HepG2 (cell line): Measurements from ENCODE around the gene SPATA25. TPM values are rescaled to one million over a fixed set of nuclear protein-coding genes. Genes with fewer than 3 reads are reported as not detected.
A peak's percentile ranks its signal among the peaks of the same experiment; 100 is the strongest.

ENCODE experiments used
- BORCS8-MEF2B ChIP-seq: sonication (generic); formaldehyde crosslinking; IDR thresholded peaks from 2 replicates; pipeline ENCODE4 v1.8.0; 2022; ENCODE audit warnings: mild to moderate bottlenecking, missing genetic modification reagents
- NFAT5 ChIP-seq: sonication (generic); formaldehyde crosslinking; IDR thresholded peaks from 2 replicates; pipeline ENCODE4 v1.4.0; 2020; ENCODE audit warnings: missing genetic modification reagents
- NPAS2 ChIP-seq: sonication (generic); formaldehyde crosslinking; IDR thresholded peaks from 2 replicates; pipeline ENCODE4 v1.8.0; 2022; ENCODE audit warnings: mild to moderate bottlenecking, missing genetic modification reagents, borderline replicate concordance
- SNAPC2 ChIP-seq: sonication (generic); formaldehyde crosslinking; IDR thresholded peaks from 2 replicates; pipeline ENCODE4 v1.8.1; 2022; ENCODE audit warnings: mild to moderate bottlenecking, missing genetic modification reagents
- THAP8 ChIP-seq: sonication (generic); formaldehyde crosslinking; IDR thresholded peaks from 2 replicates; pipeline ENCODE4 v1.5.1; 2020; ENCODE audit warnings: missing genetic modification reagents, mild to moderate bottlenecking, borderline replicate concordance
- TRAFD1 ChIP-seq: sonication (generic); formaldehyde crosslinking; IDR thresholded peaks from 2 replicates; pipeline ENCODE4 v1.5.1; 2020; ENCODE audit warnings: missing genetic modification reagents, mild to moderate bottlenecking, borderline replicate concordance
- ZIK1 ChIP-seq: sonication (generic); formaldehyde crosslinking; IDR thresholded peaks from 2 replicates; pipeline ENCODE4 v1.5.0; 2020; ENCODE audit warnings: mild to moderate bottlenecking, low read depth, missing genetic modification reagents, borderline replicate concordance
- ZNF3 ChIP-seq: IDR thresholded peaks from 2 replicates; pipeline ENCODE4 v1.7.0; 2017; ENCODE audit warnings: inconsistent platforms
- ZNF383 ChIP-seq: sonication (generic); formaldehyde crosslinking; IDR thresholded peaks from 2 replicates; pipeline ENCODE4 v1.4.0; 2020; ENCODE audit warnings: missing genetic modification reagents, mild to moderate bottlenecking, borderline replicate concordance
- ZNF569 ChIP-seq: sonication (generic); formaldehyde crosslinking; IDR thresholded peaks from 2 replicates; pipeline ENCODE4 v1.5.0; 2020; ENCODE audit warnings: mild to moderate bottlenecking, missing genetic modification reagents, moderate library complexity, borderline replicate concordance
- ZNF580 ChIP-seq: IDR thresholded peaks from 2 replicates; pipeline ENCODE4 v1.6.1; 2016; ENCODE audit warnings: low read depth, borderline replicate concordance
- ZNF644 ChIP-seq: IDR thresholded peaks from 2 replicates; pipeline ENCODE4 v1.6.1; 2016; ENCODE audit warnings: low read depth
- ZNF775 ChIP-seq: sonication (generic); formaldehyde crosslinking; IDR thresholded peaks from 2 replicates; pipeline ENCODE4 v1.4.0; 2020; ENCODE audit warnings: missing genetic modification reagents, mild to moderate bottlenecking, moderate library complexity, borderline replicate concordance
- polyA plus RNA-seq, 8 experiments: library from polyadenylated mRNA; depleted of rRNA in 3 of 8; stranded (reverse) in 7 of 8; unstranded in 1 of 8; fragments of >200 nt; fragmentation: Illumina TruSeq in 4 of 8; extraction: Trizol in 4 of 8; gene quantifications; 2 replicates each; pipeline versions ENCODE4 v1.2.1 to v1.2.3, GENCODE V29; 2011 to 2016; ENCODE audit warnings: low read depth in 4 of 8, missing spikeins in 1 of 8, mixed read lengths in 1 of 8; ENCODE audit not compliant: insufficient read depth in 1 of 8
- total RNA-seq, 5 experiments: library from RNA; depleted of rRNA; stranded (reverse); fragments of >200 nt; fragmentation: Illumina TruSeq; extraction: Trizol; gene quantifications; 2 replicates each; pipeline ENCODE4 v1.2.3, GENCODE V29; 2016; ENCODE audit warnings: low read depth in 1 of 5

SPATA25 gene
- total and polyA plus RNA-seq, 2 of the 13 experiments (the other 11 are each of a cell fraction or from before 2014, with no cell fraction given): 4.8 to 7.6 TPM

GRCh38 chr20:45934586-45935415 is 47.4 kb upstream of the SPATA25 start, which contains the start of gene PCIF1 (continued):
- TF ChIP-seq ZIK1 (CRISPR knock-in tag) (peak; percentile 84; the same call in 1 of the 2 replicates), ZNF383 (CRISPR knock-in tag) (no peak), NPAS2 (CRISPR knock-in tag) (no peak), NFAT5 (CRISPR knock-in tag) (no peak), TRAFD1 (CRISPR knock-in tag) (no peak), ZNF644 (CRISPR knock-in tag) (no peak), ZNF580 (CRISPR knock-in tag) (peak; percentile 99; the same call in 1 of the 2 replicates), BORCS8-MEF2B (CRISPR knock-in tag) (peak; percentile 79; the same call in 1 of the 2 replicates), ZNF775 (CRISPR knock-in tag) (no peak), SNAPC2 (CRISPR knock-in tag) (0 out of 2 replicates have a peak, but pooled peaks have one; percentile 74), THAP8 (CRISPR knock-in tag) (peak; percentile 75; the same call in 1 of the 2 replicates), ZNF3 (CRISPR knock-in tag) (no peak), ZNF569 (CRISPR knock-in tag) (peak; percentile 79; the same call in 1 of the 2 replicates)
